Astrocyte (in vitro differentiated cells and primary cell): ENCODE measurements around the gene RTL5.

Experiments
- CTCF ChIP-seq: IDR thresholded peaks from 2 replicates; pipeline ENCODE4 v1.5.1; 2011; ENCODE audit warnings: low read depth, mild to moderate bottlenecking, inconsistent platforms, low read length, moderate library complexity; ENCODE audit not compliant: insufficient read depth
- EZH2 ChIP-seq: IDR thresholded peaks from 2 replicates; pipeline ENCODE4 v1.6.1; 2012; ENCODE audit warnings: mild to moderate bottlenecking, low read length, inconsistent platforms; ENCODE audit not compliant: insufficient read depth

GRCh38 chrX:72142794-72143608 lies 11.3 kb upstream of the RTL5 start:
- TF ChIP-seq CTCF (no peak), EZH2 (no peak)
